HEK293 (cell line): ENCODE measurements around the gene GUK1.

Experiments
- CTCF ChIA-PET: fragments of 350-600 bp; formaldehyde crosslinking; extraction: SDS; loops from one replicate; lab custom pipeline; 2021; ENCODE audit warnings: antibody characterized with exemption; lab: Yijun Ruan, JAX
- POLR2A ChIA-PET: fragments of 300-600 bp; formaldehyde crosslinking; extraction: SDS; loops from one replicate; lab custom pipeline; 2020; ENCODE audit warnings: antibody characterized with exemption, inconsistent platforms; lab: Yijun Ruan, JAX
- H3K27ac ChIP-seq: fragments of 200-500 bp; sonication (Bioruptor generic); 2 replicates; pipeline ENCODE4 v1.5.1; 2014; ENCODE audit warnings: low read depth, low read length, control low read depth, inconsistent platforms; ENCODE audit errors: extremely low read depth
- H3K36me3 ChIP-seq, 2 experiments: fragments of 200-500 bp in 1 of 2; sonication (Bioruptor generic) in 1 of 2; 1 replicate in 1 of 2; 2 replicates in 1 of 2; pipeline ENCODE4 v1.5.1; 2014 to 2017; ENCODE audit warnings: inconsistent platforms in 2 of 2, low read length in 2 of 2; ENCODE audit not compliant: control insufficient read depth in 2 of 2, insufficient read depth in 1 of 2
- H3K4me1 ChIP-seq: fragments of 200-500 bp; sonication (Bioruptor generic); 2 replicates; pipeline ENCODE4 v1.5.1; 2014; ENCODE audit warnings: mild to moderate bottlenecking, low read length, inconsistent platforms; ENCODE audit not compliant: control insufficient read depth, insufficient read depth
- H3K4me3 ChIP-seq: 2 replicates; pipeline ENCODE4 v1.5.1; 2011; ENCODE audit warnings: low read depth, mild to moderate bottlenecking, control low read depth, low read length, moderate library complexity
- H3K9me3 ChIP-seq: fragments of 200-500 bp; sonication (Bioruptor generic); 2 replicates; pipeline ENCODE4 v1.5.1; 2014; ENCODE audit warnings: low read depth, low read length, inconsistent platforms; ENCODE audit not compliant: control insufficient read depth, insufficient read depth
- GLIS2 ChIP-seq: fragments of 450-650 bp; formaldehyde crosslinking; IDR thresholded peaks from 2 replicates; pipeline ENCODE4 v1.5.1; 2016; ENCODE audit warnings: missing biosample characterization, missing genetic modification characterization
- IKZF3 ChIP-seq: fragments of 450-650 bp; IDR thresholded peaks from 2 replicates; pipeline ENCODE4 v1.5.0; 2018; ENCODE audit warnings: missing biosample characterization, mild to moderate bottlenecking, missing genetic modification characterization, moderate library complexity
- MYNN ChIP-seq: fragments of 450-650 bp; formaldehyde crosslinking; IDR thresholded peaks from 2 replicates; pipeline ENCODE4 v1.5.1; 2016; ENCODE audit warnings: missing biosample characterization, missing genetic modification characterization, borderline replicate concordance
- ZBTB48 ChIP-seq: fragments of 450-650 bp; formaldehyde crosslinking; IDR thresholded peaks from 2 replicates; pipeline ENCODE4 v1.5.1; 2016; ENCODE audit warnings: missing biosample characterization, missing genetic modification characterization
- ZIC2 ChIP-seq: fragments of 450-650 bp; formaldehyde crosslinking; IDR thresholded peaks from 2 replicates; pipeline ENCODE4 v1.5.1; 2016; ENCODE audit warnings: missing biosample characterization, missing genetic modification characterization
- ZNF132 ChIP-seq: fragments of 450-650 bp; formaldehyde crosslinking; IDR thresholded peaks from 2 replicates; pipeline ENCODE4 v1.5.1; 2017; ENCODE audit warnings: missing biosample characterization, missing genetic modification characterization, borderline replicate concordance
- ZNF146 ChIP-seq: fragments of 450-650 bp; formaldehyde crosslinking; IDR thresholded peaks from 2 replicates; pipeline ENCODE4 v1.5.1; 2016; ENCODE audit warnings: missing biosample characterization, missing genetic modification characterization
- ZNF202 ChIP-seq: fragments of 450-650 bp; formaldehyde crosslinking; IDR thresholded peaks from 2 replicates; pipeline ENCODE4 v1.5.1; 2016; ENCODE audit warnings: missing biosample characterization, missing genetic modification characterization, borderline replicate concordance
- ZNF274 ChIP-seq, 2 experiments: fragments of 200-500 bp in 1 of 2; fragments of 450-650 bp in 1 of 2; sonication (Bioruptor generic) in 1 of 2; formaldehyde crosslinking in 1 of 2; IDR thresholded peaks; 2 replicates each; pipeline versions ENCODE4 v1.5.1 to v1.6.1; 2014 to 2016; ENCODE audit warnings: borderline replicate concordance in 1 of 2, inconsistent platforms in 1 of 2, low read length in 1 of 2, missing biosample characterization in 1 of 2, missing genetic modification characterization in 1 of 2
- ZNF335 ChIP-seq: fragments of 450-650 bp; formaldehyde crosslinking; conservative IDR thresholded peaks from 2 replicates; pipeline ENCODE4 v1.5.1; 2016; ENCODE audit warnings: missing biosample characterization, missing genetic modification characterization
- ZNF473 ChIP-seq: fragments of 450-650 bp; formaldehyde crosslinking; IDR thresholded peaks from 2 replicates; pipeline ENCODE4 v1.5.1; 2017; ENCODE audit warnings: missing biosample characterization, missing genetic modification characterization
- ZNF48 ChIP-seq: fragments of 450-650 bp; formaldehyde crosslinking; IDR thresholded peaks from 2 replicates; pipeline ENCODE4 v1.5.1; 2016; ENCODE audit warnings: missing biosample characterization, missing genetic modification characterization
- ZNF514 ChIP-seq: fragments of 450-650 bp; formaldehyde crosslinking; IDR thresholded peaks from 2 replicates; pipeline ENCODE4 v1.5.1; 2016; ENCODE audit warnings: missing biosample characterization, missing genetic modification characterization
- ZNF529 ChIP-seq: fragments of 450-650 bp; formaldehyde crosslinking; IDR thresholded peaks from 2 replicates; pipeline ENCODE4 v1.5.1; 2017; ENCODE audit warnings: missing genetic modification characterization, missing biosample characterization; ENCODE audit not compliant: insufficient replicate concordance
- ZNF629 ChIP-seq: fragments of 450-650 bp; formaldehyde crosslinking; IDR thresholded peaks from 2 replicates; pipeline ENCODE4 v1.5.1; 2017; ENCODE audit warnings: missing biosample characterization, missing genetic modification characterization
- ZNF701 ChIP-seq: fragments of 450-650 bp; formaldehyde crosslinking; IDR thresholded peaks from 2 replicates; pipeline ENCODE4 v1.5.1; 2016; ENCODE audit warnings: missing biosample characterization, missing genetic modification characterization
- ZNF747 ChIP-seq: fragments of 450-650 bp; formaldehyde crosslinking; IDR thresholded peaks from 2 replicates; pipeline ENCODE4 v1.5.1; 2016; ENCODE audit warnings: missing biosample characterization, missing genetic modification characterization
- ZNF785 ChIP-seq: fragments of 450-650 bp; formaldehyde crosslinking; IDR thresholded peaks from 2 replicates; pipeline ENCODE4 v1.5.1; 2016; ENCODE audit warnings: missing biosample characterization, missing genetic modification characterization
- ZNF791 ChIP-seq: fragments of 450-650 bp; formaldehyde crosslinking; IDR thresholded peaks from 2 replicates; pipeline ENCODE4 v1.5.1; 2016; ENCODE audit warnings: missing biosample characterization, missing genetic modification characterization
- TF ChIP-seq, protein P1 (sequence below): fragments of 450-650 bp; formaldehyde crosslinking; IDR thresholded peaks from 2 replicates; pipeline ENCODE4 v1.5.1; 2016; ENCODE audit warnings: missing biosample characterization, missing genetic modification characterization, borderline replicate concordance
- TF ChIP-seq, protein P2 (sequence below): fragments of 450-650 bp; formaldehyde crosslinking; IDR thresholded peaks from 2 replicates; pipeline ENCODE4 v1.5.1; 2017; ENCODE audit warnings: missing biosample characterization, missing genetic modification characterization
- TF ChIP-seq, protein P3 (sequence below): fragments of 450-650 bp; formaldehyde crosslinking; IDR thresholded peaks from 2 replicates; pipeline ENCODE4 v1.5.1; 2017; ENCODE audit warnings: missing biosample characterization, missing genetic modification characterization
- TF ChIP-seq, protein P4 (sequence below): fragments of 450-650 bp; formaldehyde crosslinking; IDR thresholded peaks from 2 replicates; pipeline ENCODE4 v1.5.1; 2016; ENCODE audit warnings: missing biosample characterization, missing genetic modification characterization
- TF ChIP-seq, protein P5 (sequence below): fragments of 450-650 bp; formaldehyde crosslinking; IDR thresholded peaks from 2 replicates; pipeline ENCODE4 v1.5.1; 2016; ENCODE audit warnings: missing biosample characterization, missing genetic modification characterization
- TF ChIP-seq, protein P6 (sequence below): fragments of 450-650 bp; formaldehyde crosslinking; conservative IDR thresholded peaks from 2 replicates; pipeline ENCODE4 v1.5.1; 2016; ENCODE audit warnings: low read depth, missing biosample characterization, missing genetic modification characterization

The GUK1 gene

DNA sequence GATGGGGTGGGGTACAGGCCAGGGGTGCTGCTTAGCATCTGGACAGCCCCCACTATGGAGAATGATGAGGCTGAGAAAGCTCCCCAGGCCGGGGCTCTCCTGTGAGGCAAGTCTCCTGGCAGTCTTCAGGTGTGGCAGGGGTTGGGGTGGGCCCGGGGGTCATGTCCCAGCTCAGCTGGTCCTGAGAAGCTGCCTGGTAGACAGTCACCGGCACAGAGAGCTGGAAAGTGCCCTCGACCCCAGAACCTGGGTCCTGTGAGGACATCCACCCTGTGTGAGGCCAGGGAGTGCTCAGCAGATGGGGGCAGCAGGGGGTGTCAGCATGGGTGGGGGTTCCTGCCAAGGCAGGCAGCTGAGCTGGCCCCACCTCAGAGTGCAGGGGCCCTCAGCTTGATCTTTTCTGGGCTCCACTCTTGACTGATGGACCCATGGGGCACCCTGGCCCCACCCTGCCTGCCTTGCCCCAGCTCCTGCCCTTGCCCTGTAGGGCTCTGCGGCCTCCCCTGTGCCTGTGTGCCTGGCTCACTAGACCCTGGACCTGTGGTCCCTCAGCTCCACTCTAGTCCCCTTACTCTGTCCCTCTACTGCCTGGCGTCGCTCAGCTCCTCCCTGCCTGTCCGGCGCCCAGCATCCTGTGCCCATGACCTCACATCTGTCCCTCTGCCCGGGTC lies 31.3 kb downstream of the GUK1 start:
- POLR2A ChIA-PET: interaction anchor here (0.6 to 1.5 kb wide), 3 partner anchors 40 to 172 kb away, joined by 3 to 4 read pairs (median 3); partner anchors contain the start of gene ARF1
- Histone ChIP-seq H3K4me3 (no peak overlapping the region), H3K4me1 (peaks cover 4% of the 10 kb centered on the region), H3K27ac (no peak overlapping the region), H3K36me3 (peaks cover 0 to 8% of the 10 kb centered on the region in 2 experiments; a peak in 1 of 3 replicates), H3K9me3 (no peaks in the 10 kb centered on the region)
- CTCF ChIA-PET: interaction anchor here (0.6 to 0.9 kb wide), 3 partner anchors 30 to 42 kb away, joined by 3 to 4 read pairs (median 3); no protein-coding TSS in a partner anchor
- TF ChIP-seq, protein P1, sequence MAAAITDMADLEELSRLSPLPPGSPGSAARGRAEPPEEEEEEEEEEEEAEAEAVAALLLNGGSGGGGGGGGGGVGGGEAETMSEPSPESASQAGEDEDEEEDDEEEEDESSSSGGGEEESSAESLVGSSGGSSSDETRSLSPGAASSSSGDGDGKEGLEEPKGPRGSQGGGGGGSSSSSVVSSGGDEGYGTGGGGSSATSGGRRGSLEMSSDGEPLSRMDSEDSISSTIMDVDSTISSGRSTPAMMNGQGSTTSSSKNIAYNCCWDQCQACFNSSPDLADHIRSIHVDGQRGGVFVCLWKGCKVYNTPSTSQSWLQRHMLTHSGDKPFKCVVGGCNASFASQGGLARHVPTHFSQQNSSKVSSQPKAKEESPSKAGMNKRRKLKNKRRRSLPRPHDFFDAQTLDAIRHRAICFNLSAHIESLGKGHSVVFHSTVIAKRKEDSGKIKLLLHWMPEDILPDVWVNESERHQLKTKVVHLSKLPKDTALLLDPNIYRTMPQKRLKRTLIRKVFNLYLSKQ (tag by site-specific recombination): no peak
- TF ChIP-seq GLIS2 (tag by site-specific recombination) (peak; percentile 52), ZNF335 (tag by site-specific recombination) (peak; percentile 43; the same call in 1 of the 2 replicates), ZBTB48 (tag by site-specific recombination) (no peak), ZNF132 (no peak), ZNF514 (tag by site-specific recombination) (no peak), ZNF473 (no peak), MYNN (tag by site-specific recombination) (no peak), ZNF146 (tag by site-specific recombination) (no peak), ZNF747 (tag by site-specific recombination) (no peak), ZNF791 (tag by site-specific recombination) (no peak), ZNF529 (no peak), IKZF3 (tag by site-specific recombination) (no peak), ZNF701 (tag by site-specific recombination) (no peak), ZNF202 (tag by site-specific recombination) (no peak), ZNF785 (tag by site-specific recombination) (no peak), ZNF629 (no peak), ZNF48 (tag by site-specific recombination) (no peak), ZIC2 (peak; percentile 91), ZNF274 (IDR thresholded peaks at IDR 0.05; ENCODE audit: low read length) (no peak), ZNF274 (tag by site-specific recombination; IDR thresholded peaks at IDR 0.05; ENCODE audit: borderline replicate concordance) (no peak)
- TF ChIP-seq, protein P2, sequence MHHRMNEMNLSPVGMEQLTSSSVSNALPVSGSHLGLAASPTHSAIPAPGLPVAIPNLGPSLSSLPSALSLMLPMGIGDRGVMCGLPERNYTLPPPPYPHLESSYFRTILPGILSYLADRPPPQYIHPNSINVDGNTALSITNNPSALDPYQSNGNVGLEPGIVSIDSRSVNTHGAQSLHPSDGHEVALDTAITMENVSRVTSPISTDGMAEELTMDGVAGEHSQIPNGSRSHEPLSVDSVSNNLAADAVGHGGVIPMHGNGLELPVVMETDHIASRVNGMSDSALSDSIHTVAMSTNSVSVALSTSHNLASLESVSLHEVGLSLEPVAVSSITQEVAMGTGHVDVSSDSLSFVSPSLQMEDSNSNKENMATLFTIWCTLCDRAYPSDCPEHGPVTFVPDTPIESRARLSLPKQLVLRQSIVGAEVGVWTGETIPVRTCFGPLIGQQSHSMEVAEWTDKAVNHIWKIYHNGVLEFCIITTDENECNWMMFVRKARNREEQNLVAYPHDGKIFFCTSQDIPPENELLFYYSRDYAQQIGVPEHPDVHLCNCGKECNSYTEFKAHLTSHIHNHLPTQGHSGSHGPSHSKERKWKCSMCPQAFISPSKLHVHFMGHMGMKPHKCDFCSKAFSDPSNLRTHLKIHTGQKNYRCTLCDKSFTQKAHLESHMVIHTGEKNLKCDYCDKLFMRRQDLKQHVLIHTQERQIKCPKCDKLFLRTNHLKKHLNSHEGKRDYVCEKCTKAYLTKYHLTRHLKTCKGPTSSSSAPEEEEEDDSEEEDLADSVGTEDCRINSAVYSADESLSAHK: no peak
- TF ChIP-seq, protein P3, sequence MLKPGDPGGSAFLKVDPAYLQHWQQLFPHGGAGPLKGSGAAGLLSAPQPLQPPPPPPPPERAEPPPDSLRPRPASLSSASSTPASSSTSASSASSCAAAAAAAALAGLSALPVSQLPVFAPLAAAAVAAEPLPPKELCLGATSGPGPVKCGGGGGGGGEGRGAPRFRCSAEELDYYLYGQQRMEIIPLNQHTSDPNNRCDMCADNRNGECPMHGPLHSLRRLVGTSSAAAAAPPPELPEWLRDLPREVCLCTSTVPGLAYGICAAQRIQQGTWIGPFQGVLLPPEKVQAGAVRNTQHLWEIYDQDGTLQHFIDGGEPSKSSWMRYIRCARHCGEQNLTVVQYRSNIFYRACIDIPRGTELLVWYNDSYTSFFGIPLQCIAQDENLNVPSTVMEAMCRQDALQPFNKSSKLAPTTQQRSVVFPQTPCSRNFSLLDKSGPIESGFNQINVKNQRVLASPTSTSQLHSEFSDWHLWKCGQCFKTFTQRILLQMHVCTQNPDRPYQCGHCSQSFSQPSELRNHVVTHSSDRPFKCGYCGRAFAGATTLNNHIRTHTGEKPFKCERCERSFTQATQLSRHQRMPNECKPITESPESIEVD: no peak
- TF ChIP-seq, protein P4, sequence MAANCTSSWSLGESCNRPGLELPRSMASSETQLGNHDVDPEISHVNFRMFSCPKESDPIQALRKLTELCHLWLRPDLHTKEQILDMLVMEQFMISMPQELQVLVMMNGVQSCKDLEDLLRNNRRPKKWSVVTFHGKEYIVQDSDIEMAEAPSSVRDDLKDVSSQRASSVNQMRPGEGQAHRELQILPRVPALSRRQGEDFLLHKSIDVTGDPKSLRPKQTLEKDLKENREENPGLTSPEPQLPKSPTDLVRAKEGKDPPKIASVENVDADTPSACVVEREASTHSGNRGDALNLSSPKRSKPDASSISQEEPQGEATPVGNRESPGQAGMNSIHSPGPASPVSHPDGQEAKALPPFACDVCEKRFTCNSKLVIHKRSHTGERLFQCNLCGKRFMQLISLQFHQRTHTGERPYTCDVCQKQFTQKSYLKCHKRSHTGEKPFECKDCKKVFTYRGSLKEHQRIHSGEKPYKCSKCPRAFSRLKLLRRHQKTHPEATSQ: no peak
- TF ChIP-seq, protein P5, sequence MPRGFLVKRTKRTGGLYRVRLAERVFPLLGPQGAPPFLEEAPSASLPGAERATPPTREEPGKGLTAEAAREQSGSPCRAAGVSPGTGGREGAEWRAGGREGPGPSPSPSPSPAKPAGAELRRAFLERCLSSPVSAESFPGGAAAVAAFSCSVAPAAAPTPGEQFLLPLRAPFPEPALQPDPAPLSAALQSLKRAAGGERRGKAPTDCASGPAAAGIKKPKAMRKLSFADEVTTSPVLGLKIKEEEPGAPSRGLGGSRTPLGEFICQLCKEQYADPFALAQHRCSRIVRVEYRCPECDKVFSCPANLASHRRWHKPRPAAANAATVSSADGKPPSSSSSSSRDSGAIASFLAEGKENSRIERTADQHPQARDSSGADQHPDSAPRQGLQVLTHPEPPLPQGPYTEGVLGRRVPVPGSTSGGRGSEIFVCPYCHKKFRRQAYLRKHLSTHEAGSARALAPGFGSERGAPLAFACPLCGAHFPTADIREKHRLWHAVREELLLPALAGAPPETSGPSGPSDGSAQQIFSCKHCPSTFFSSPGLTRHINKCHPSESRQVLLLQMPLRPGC: no peak
- TF ChIP-seq, protein P6, sequence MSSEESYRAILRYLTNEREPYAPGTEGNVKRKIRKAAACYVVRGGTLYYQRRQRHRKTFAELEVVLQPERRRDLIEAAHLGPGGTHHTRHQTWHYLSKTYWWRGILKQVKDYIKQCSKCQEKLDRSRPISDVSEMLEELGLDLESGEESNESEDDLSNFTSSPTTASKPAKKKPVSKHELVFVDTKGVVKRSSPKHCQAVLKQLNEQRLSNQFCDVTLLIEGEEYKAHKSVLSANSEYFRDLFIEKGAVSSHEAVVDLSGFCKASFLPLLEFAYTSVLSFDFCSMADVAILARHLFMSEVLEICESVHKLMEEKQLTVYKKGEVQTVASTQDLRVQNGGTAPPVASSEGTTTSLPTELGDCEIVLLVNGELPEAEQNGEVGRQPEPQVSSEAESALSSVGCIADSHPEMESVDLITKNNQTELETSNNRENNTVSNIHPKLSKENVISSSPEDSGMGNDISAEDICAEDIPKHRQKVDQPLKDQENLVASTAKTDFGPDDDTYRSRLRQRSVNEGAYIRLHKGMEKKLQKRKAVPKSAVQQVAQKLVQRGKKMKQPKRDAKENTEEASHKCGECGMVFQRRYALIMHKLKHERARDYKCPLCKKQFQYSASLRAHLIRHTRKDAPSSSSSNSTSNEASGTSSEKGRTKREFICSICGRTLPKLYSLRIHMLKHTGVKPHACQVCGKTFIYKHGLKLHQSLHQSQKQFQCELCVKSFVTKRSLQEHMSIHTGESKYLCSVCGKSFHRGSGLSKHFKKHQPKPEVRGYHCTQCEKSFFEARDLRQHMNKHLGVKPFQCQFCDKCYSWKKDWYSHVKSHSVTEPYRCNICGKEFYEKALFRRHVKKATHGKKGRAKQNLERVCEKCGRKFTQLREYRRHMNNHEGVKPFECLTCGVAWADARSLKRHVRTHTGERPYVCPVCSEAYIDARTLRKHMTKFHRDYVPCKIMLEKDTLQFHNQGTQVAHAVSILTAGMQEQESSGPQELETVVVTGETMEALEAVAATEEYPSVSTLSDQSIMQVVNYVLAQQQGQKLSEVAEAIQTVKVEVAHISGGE (tag by site-specific recombination): no peak
